Measurements from ENCODE around the gene WDR48.
A peak's percentile ranks its signal among the peaks of the same experiment; 100 is the strongest.
"Not testable (repeated sequence)": the region's sequence is repeated elsewhere in the genome, so short reads cannot be mapped to it uniquely, and the experiment has no call there.

Gene WDR48

GRCh38 chr3:39024497-39024896 lies 27.3 kb upstream of the WDR48 start:
- H3K4me3 ChIP-seq (ENCODE audit: low read length in 2 of 2): no peak overlapping the region
- H3K9me3 ChIP-seq (ENCODE audit: control insufficient read depth in 2 of 2, low read length in 2 of 2): no peaks in the 10 kb centered on the region
- no peak overlapping the region for H3K9ac ChIP-seq (ENCODE audit: low read length in 2 of 2)
- H3K4me1 ChIP-seq (ENCODE audit: control insufficient read depth, insufficient read depth, low read length): no peaks in the 10 kb centered on the region
- no peak overlapping the region for H3K27ac ChIP-seq (ENCODE audit: low read length)
- H3K36me3 ChIP-seq (ENCODE audit: control insufficient read depth in 2 of 2, insufficient read depth in 2 of 2, low read length in 2 of 2): no peaks in the 10 kb centered on the region
- H3K27me3 ChIP-seq (ENCODE audit: control insufficient read depth in 1 of 2, insufficient read depth in 2 of 2, low read length in 2 of 2): no peaks in the 10 kb centered on the region

- Histone ChIP-seq H3K9ac (ENCODE audit: low read length in 2 of 2) (no peak overlapping the region), H3K4me3 (ENCODE audit: low read length in 2 of 2) (no peak overlapping the region), H3K4me1 (ENCODE audit: control insufficient read depth, insufficient read depth, low read length) (no peaks in the 10 kb centered on the region), H3K36me3 (ENCODE audit: control insufficient read depth in 2 of 2, insufficient read depth in 2 of 2, low read length in 2 of 2) (no peaks in the 10 kb centered on the region), H3K27ac (ENCODE audit: low read length) (no peak overlapping the region), H3K9me3 (ENCODE audit: control insufficient read depth in 2 of 2, low read length in 2 of 2) (no peaks in the 10 kb centered on the region), H3K27me3 (ENCODE audit: control insufficient read depth in 1 of 2, insufficient read depth in 2 of 2, low read length in 2 of 2) (no peaks in the 10 kb centered on the region)
These were observed 26.4 kb upstream of the WDR48 start for GRCh38 chr3:39025222-39025970.

GRCh38 chr3:39028546-39028945 lies 23.3 kb upstream of the WDR48 start:
- Histone ChIP-seq H3K36me3 (ENCODE audit: control insufficient read depth in 2 of 2, insufficient read depth in 2 of 2, low read length in 2 of 2) (no peaks in the 10 kb centered on the region), H3K9me3 (ENCODE audit: control insufficient read depth in 2 of 2, low read length in 2 of 2) (no peaks in the 10 kb centered on the region)

GRCh38 chr3:39029556-39029955 lies 22.3 kb upstream of the WDR48 start:
- Histone ChIP-seq H3K4me1 (ENCODE audit: control insufficient read depth, insufficient read depth, low read length) (no peaks in the 10 kb centered on the region), H3K27me3 (ENCODE audit: control insufficient read depth in 1 of 2, insufficient read depth in 2 of 2, low read length in 2 of 2) (no peaks in the 10 kb centered on the region), H3K27ac (ENCODE audit: low read length) (no peak overlapping the region), H3K36me3 (ENCODE audit: control insufficient read depth in 2 of 2, insufficient read depth in 2 of 2, low read length in 2 of 2) (no peaks in the 10 kb centered on the region), H3K9ac (ENCODE audit: low read length in 2 of 2) (no peak overlapping the region), H3K9me3 (ENCODE audit: control insufficient read depth in 2 of 2, low read length in 2 of 2) (no peaks in the 10 kb centered on the region), H3K4me3 (ENCODE audit: low read length in 2 of 2) (no peak overlapping the region)

More at GRCh38 chr3:39028546-39028945, 23.3 kb upstream of the WDR48 start:
- Histone ChIP-seq H3K4me1 (ENCODE audit: control insufficient read depth, insufficient read depth, low read length) (no peaks in the 10 kb centered on the region), H3K27me3 (ENCODE audit: control insufficient read depth in 1 of 2, insufficient read depth in 2 of 2, low read length in 2 of 2) (no peaks in the 10 kb centered on the region), H3K9ac (ENCODE audit: low read length in 2 of 2) (no peak overlapping the region), H3K27ac (ENCODE audit: low read length) (no peak overlapping the region), H3K4me3 (ENCODE audit: low read length in 2 of 2) (no peak overlapping the region)

GRCh38 chr3:39038165-39038564 lies 13.7 kb upstream of the WDR48 start:
- Histone ChIP-seq H3K4me1 (ENCODE audit: control insufficient read depth, insufficient read depth, low read length) (no peaks in the 10 kb centered on the region), H3K27me3 (ENCODE audit: control insufficient read depth in 1 of 2, insufficient read depth in 2 of 2, low read length in 2 of 2) (no peaks in the 10 kb centered on the region), H3K4me3 (ENCODE audit: low read length in 2 of 2) (no peak overlapping the region), H3K36me3 (ENCODE audit: control insufficient read depth in 2 of 2, insufficient read depth in 2 of 2, low read length in 2 of 2) (no peaks in the 10 kb centered on the region), H3K27ac (ENCODE audit: low read length) (no peak overlapping the region), H3K9me3 (ENCODE audit: control insufficient read depth in 2 of 2, low read length in 2 of 2) (no peaks in the 10 kb centered on the region), H3K9ac (ENCODE audit: low read length in 2 of 2) (no peak overlapping the region)

GRCh38 chr3:39050029-39050428 lies 1.8 kb upstream of the WDR48 start:
- Histone ChIP-seq H3K9ac (ENCODE audit: low read length in 2 of 2) (no peak overlapping the region), H3K27me3 (ENCODE audit: control insufficient read depth in 1 of 2, insufficient read depth in 2 of 2, low read length in 2 of 2) (no peaks in the 10 kb centered on the region), H3K4me1 (ENCODE audit: control insufficient read depth, insufficient read depth, low read length) (peaks cover 11% of the 10 kb centered on the region), H3K36me3 (ENCODE audit: control insufficient read depth in 2 of 2, insufficient read depth in 2 of 2, low read length in 2 of 2) (no peaks in the 10 kb centered on the region), H3K9me3 (ENCODE audit: control insufficient read depth in 2 of 2, low read length in 2 of 2) (no peaks in the 10 kb centered on the region), H3K27ac (ENCODE audit: low read length) (no peak overlapping the region), H3K4me3 (ENCODE audit: low read length in 2 of 2) (no peak overlapping the region)

GRCh38 chr3:39052583-39052982 lies 767 bp downstream of the WDR48 start:
- H3K36me3 ChIP-seq (ENCODE audit: control insufficient read depth in 2 of 2, insufficient read depth in 2 of 2, low read length in 2 of 2): no peaks in the 10 kb centered on the region
- peaks cover 11% of the 10 kb centered on the region for H3K4me1 ChIP-seq (ENCODE audit: control insufficient read depth, insufficient read depth, low read length)
- no peaks in the 10 kb centered on the region for H3K9me3 ChIP-seq (ENCODE audit: control insufficient read depth in 2 of 2, low read length in 2 of 2)
- H3K9ac ChIP-seq (ENCODE audit: low read length in 2 of 2): peak overlapping the region; percentile 85 to 94
- peak overlapping the region; percentile 94 to 99 for H3K4me3 ChIP-seq (ENCODE audit: low read length in 2 of 2)
- no peak overlapping the region for H3K27ac ChIP-seq (ENCODE audit: low read length)
- H3K27me3 ChIP-seq (ENCODE audit: control insufficient read depth in 1 of 2, insufficient read depth in 2 of 2, low read length in 2 of 2): no peaks in the 10 kb centered on the region

GRCh38 chr3:39053696-39054095 lies 1.9 kb downstream of the WDR48 start:
- Histone ChIP-seq H3K27ac (ENCODE audit: low read length) (no peak overlapping the region), H3K9me3 (ENCODE audit: control insufficient read depth in 2 of 2, low read length in 2 of 2) (no peaks in the 10 kb centered on the region), H3K27me3 (ENCODE audit: control insufficient read depth in 1 of 2, insufficient read depth in 2 of 2, low read length in 2 of 2) (no peaks in the 10 kb centered on the region), H3K4me3 (ENCODE audit: low read length in 2 of 2) (no peak overlapping the region), H3K9ac (ENCODE audit: low read length in 2 of 2) (no peak overlapping the region), H3K4me1 (ENCODE audit: control insufficient read depth, insufficient read depth, low read length) (peaks cover 11% of the 10 kb centered on the region), H3K36me3 (ENCODE audit: control insufficient read depth in 2 of 2, insufficient read depth in 2 of 2, low read length in 2 of 2) (no peaks in the 10 kb centered on the region)

- H3K27ac ChIP-seq (ENCODE audit: low read length): no peak overlapping the region
- H3K9ac ChIP-seq (ENCODE audit: low read length in 2 of 2): no peak overlapping the region
- no peaks in the 10 kb centered on the region for H3K9me3 ChIP-seq (ENCODE audit: control insufficient read depth in 2 of 2, low read length in 2 of 2)
- H3K4me1 ChIP-seq (ENCODE audit: control insufficient read depth, insufficient read depth, low read length): peaks cover 10% of the 10 kb centered on the region
- H3K27me3 ChIP-seq (ENCODE audit: control insufficient read depth in 1 of 2, insufficient read depth in 2 of 2, low read length in 2 of 2): no peaks in the 10 kb centered on the region
- no peaks in the 10 kb centered on the region for H3K36me3 ChIP-seq (ENCODE audit: control insufficient read depth in 2 of 2, insufficient read depth in 2 of 2, low read length in 2 of 2)
- no peak overlapping the region for H3K4me3 ChIP-seq (ENCODE audit: low read length in 2 of 2)
These were observed 4.3 kb downstream of the WDR48 start for GRCh38 chr3:39056151-39056550.

GRCh38 chr3:39061228-39061627 lies 9.4 kb downstream of the WDR48 start:
- not testable (repeated sequence) for H3K4me1 ChIP-seq (ENCODE audit: control insufficient read depth, insufficient read depth, low read length)

GRCh38 chr3:39062180-39062579 lies 10.4 kb downstream of the WDR48 start:
- Histone ChIP-seq H3K4me3 (ENCODE audit: low read length in 2 of 2) (no peak overlapping the region), H3K27me3 (ENCODE audit: control insufficient read depth in 1 of 2, insufficient read depth in 2 of 2, low read length in 2 of 2) (no peaks in the 10 kb centered on the region), H3K27ac (ENCODE audit: low read length) (no peak overlapping the region), H3K36me3 (ENCODE audit: control insufficient read depth in 2 of 2, insufficient read depth in 2 of 2, low read length in 2 of 2) (peaks cover 8 to 9% of the 10 kb centered on the region in 2 donors), H3K9me3 (ENCODE audit: control insufficient read depth in 2 of 2, low read length in 2 of 2) (no peaks in the 10 kb centered on the region), H3K4me1 (ENCODE audit: control insufficient read depth, insufficient read depth, low read length) (no peaks in the 10 kb centered on the region), H3K9ac (ENCODE audit: low read length in 2 of 2) (no peak overlapping the region)

More at GRCh38 chr3:39061228-39061627, 9.4 kb downstream of the WDR48 start:
- not testable (repeated sequence) for H3K4me3 ChIP-seq (ENCODE audit: low read length in 2 of 2); H3K36me3 ChIP-seq (ENCODE audit: control insufficient read depth in 2 of 2, insufficient read depth in 2 of 2, low read length in 2 of 2); H3K9ac ChIP-seq (ENCODE audit: low read length in 2 of 2); H3K9me3 ChIP-seq (ENCODE audit: control insufficient read depth in 2 of 2, low read length in 2 of 2); H3K27me3 ChIP-seq (ENCODE audit: control insufficient read depth in 1 of 2, insufficient read depth in 2 of 2, low read length in 2 of 2); H3K27ac ChIP-seq (ENCODE audit: low read length)

Measured in stomach smooth muscle (tissue), 2 donors.